ENCODE measurements around the gene PRF1. TPM values are rescaled to one million over a fixed set of nuclear protein-coding genes. Genes with fewer than 3 reads are reported as not detected.

The PRF1 gene
- polyA plus RNA-seq (2011; rRNA removed) (not detected in 2 replicates), polyA minus RNA-seq (2011; rRNA and poly(A)+ RNA removed) (not detected in 2 replicates)

DNA sequence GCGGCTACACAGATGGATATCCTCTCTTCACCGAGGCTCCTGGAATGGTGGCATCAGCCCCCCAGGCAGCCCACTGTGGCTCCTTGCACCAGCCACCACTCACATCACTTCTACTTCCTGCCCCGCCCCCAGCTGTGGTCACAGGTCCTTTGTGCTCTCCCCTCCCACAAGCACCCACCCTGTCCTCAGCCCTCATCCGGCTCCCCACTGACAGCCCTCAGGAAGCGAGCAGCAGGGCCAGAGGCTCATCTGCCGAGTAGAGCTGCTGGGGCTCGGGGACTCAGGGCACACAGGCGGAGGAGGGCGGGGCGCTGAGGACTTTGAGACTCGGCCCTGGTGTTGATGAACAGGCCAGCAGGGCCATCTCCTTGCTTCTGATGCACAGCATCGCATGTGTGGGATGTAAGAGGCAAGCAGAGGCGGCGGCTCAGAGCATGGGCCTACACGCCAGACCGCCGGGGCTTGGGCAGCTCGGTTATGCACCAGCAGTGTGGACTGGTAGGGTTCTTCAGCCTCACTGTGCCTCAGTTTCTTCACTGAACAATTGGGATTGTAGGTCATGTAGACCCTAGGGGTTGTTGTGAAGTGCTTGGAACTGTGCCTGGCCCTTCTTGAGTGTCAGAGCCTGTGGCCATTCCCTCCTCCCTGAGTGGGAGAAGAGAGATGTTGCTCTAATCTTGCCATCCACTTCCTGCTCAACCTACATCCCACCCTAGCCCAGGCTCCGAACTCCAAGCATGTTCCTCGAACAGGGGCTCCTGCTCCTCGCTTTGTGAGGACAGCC lies at the start of gene PRF1:
Gene PRF1 (minus strand): TSS at position 77 of the 784 bp plus-strand sequence. CDS start 1,839 bp downstream, outside the sequence.
- CTCF ChIA-PET = no interaction called here
- Histone ChIP-seq H3K9me3 (ENCODE audit: control insufficient read depth, insufficient read depth, low read length) (no peaks in the 10 kb centered on the region; the same call in 1 of the 2 replicates), H3K27ac (ENCODE audit: low read depth, low read length) (no peak within 1 kb of the TSS), H3K4me3 (ENCODE audit: low read depth, low read length) (no peak within 1 kb of the TSS), H3K27me3 (ENCODE audit: control insufficient read depth, insufficient read depth, low read length) (peaks cover 23% of the 10 kb centered on the region)
- POLR2A ChIA-PET = no interaction called here
- TF ChIP-seq, protein P1, sequence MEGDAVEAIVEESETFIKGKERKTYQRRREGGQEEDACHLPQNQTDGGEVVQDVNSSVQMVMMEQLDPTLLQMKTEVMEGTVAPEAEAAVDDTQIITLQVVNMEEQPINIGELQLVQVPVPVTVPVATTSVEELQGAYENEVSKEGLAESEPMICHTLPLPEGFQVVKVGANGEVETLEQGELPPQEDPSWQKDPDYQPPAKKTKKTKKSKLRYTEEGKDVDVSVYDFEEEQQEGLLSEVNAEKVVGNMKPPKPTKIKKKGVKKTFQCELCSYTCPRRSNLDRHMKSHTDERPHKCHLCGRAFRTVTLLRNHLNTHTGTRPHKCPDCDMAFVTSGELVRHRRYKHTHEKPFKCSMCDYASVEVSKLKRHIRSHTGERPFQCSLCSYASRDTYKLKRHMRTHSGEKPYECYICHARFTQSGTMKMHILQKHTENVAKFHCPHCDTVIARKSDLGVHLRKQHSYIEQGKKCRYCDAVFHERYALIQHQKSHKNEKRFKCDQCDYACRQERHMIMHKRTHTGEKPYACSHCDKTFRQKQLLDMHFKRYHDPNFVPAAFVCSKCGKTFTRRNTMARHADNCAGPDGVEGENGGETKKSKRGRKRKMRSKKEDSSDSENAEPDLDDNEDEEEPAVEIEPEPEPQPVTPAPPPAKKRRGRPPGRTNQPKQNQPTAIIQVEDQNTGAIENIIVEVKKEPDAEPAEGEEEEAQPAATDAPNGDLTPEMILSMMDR (IDR thresholded peaks at IDR 0.05; ENCODE audit: low read depth, low read length) = no peak
- no peak for DNase-seq (ENCODE audit: low read depth, low spot score)

DNA sequence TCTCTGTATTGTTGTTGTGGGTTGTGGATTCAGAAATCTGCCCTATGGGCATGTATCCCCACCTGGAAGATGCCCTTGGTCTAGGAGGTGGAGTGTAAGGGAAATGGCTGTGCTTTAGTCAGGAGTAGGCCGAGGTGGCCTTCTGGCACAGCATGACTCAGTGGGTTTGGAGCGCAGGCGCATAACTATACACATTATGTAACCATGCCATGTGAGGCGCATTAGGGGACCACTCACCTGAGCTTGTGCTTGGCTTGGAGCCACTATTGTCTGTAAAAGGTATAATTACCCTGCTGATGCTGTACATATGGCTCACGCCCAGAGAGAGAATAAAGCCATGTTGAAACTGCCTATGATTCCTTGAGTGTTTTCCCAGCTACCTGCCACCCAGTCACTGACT lies 49.1 kb upstream of the PRF1 start:
- POLR2A ChIA-PET = no interaction called here
- H3K27ac ChIP-seq (ENCODE audit: low read depth, low read length) = no peak overlapping the region
- CTCF ChIA-PET = no interaction called here
- no peaks in the 10 kb centered on the region for H3K27me3 ChIP-seq (ENCODE audit: control insufficient read depth, insufficient read depth, low read length)
- TF ChIP-seq, protein P1 (IDR thresholded peaks at IDR 0.05; ENCODE audit: low read depth, low read length) = no peak
- no peak overlapping the region for H3K4me3 ChIP-seq (ENCODE audit: low read depth, low read length)
- H3K9me3 ChIP-seq (ENCODE audit: control insufficient read depth, insufficient read depth, low read length) = peaks cover 25% of the 10 kb centered on the region
- no peak for DNase-seq (ENCODE audit: low read depth, low spot score)

- TF ChIP-seq, protein P1 (IDR thresholded peaks at IDR 0.05; ENCODE audit: low read depth, low read length) = no peak
- no peak overlapping the region for H3K27ac ChIP-seq (ENCODE audit: low read depth, low read length)
- ChIA-PET POLR2A (no interaction called here), CTCF (no interaction called here)
- no peak overlapping the region for H3K4me3 ChIP-seq (ENCODE audit: low read depth, low read length)
- H3K27me3 ChIP-seq (ENCODE audit: control insufficient read depth, insufficient read depth, low read length) = no peaks in the 10 kb centered on the region
- peaks cover 25% of the 10 kb centered on the region for H3K9me3 ChIP-seq (ENCODE audit: control insufficient read depth, insufficient read depth, low read length)
- DNase-seq (ENCODE audit: low read depth, low spot score) = no peak
Observed at GRCh38 chr10:70650718-70651117, 48.2 kb upstream of the PRF1 start.

- Histone ChIP-seq H3K27ac (ENCODE audit: low read depth, low read length) (no peak overlapping the region), H3K4me3 (ENCODE audit: low read depth, low read length) (no peak overlapping the region), H3K27me3 (ENCODE audit: control insufficient read depth, insufficient read depth, low read length) (no peaks in the 10 kb centered on the region), H3K9me3 (ENCODE audit: control insufficient read depth, insufficient read depth, low read length) (peaks cover 25% of the 10 kb centered on the region)
- ChIA-PET CTCF (no interaction called here), POLR2A (no interaction called here)
- DNase-seq (ENCODE audit: low read depth, low spot score) = no peak
- TF ChIP-seq, protein P1 (IDR thresholded peaks at IDR 0.05; ENCODE audit: low read depth, low read length) = no peak
Observed at GRCh38 chr10:70650104-70650503, 47.6 kb upstream of the PRF1 start.

GRCh38 chr10:70649526-70649925 lies 47.0 kb upstream of the PRF1 start:
- Histone ChIP-seq H3K9me3 (ENCODE audit: control insufficient read depth, insufficient read depth, low read length) (peaks cover 25% of the 10 kb centered on the region), H3K27ac (ENCODE audit: low read depth, low read length) (no peak overlapping the region), H3K27me3 (ENCODE audit: control insufficient read depth, insufficient read depth, low read length) (peaks cover under 1% of the 10 kb centered on the region), H3K4me3 (ENCODE audit: low read depth, low read length) (no peak overlapping the region)
- CTCF ChIA-PET = no interaction called here
- TF ChIP-seq, protein P1 (IDR thresholded peaks at IDR 0.05; ENCODE audit: low read depth, low read length) = no peak
- POLR2A ChIA-PET = no interaction called here
- no peak for DNase-seq (ENCODE audit: low read depth, low spot score)

All from AG04450 (cell line).